Common myeloid progenitor, CD34-positive (primary cell): ENCODE data around the gene PSMG4.

ENCODE experiments used
- CTCF ChIA-PET: fragments of 350-600 bp; sonication (Branson Sonifier 250); formaldehyde crosslinking; loops from one replicate; lab custom pipeline; 2021; ENCODE audit warnings: antibody characterized with exemption; lab: Charles Lee
- POLR2A ChIA-PET: fragments of 350-600 bp; sonication (Branson Sonifier 250); formaldehyde crosslinking; loops from one replicate; lab custom pipeline; 2021; ENCODE audit warnings: antibody characterized with exemption; lab: Charles Lee
- DNase-seq, 3 donors: peaks; one replicate each; pipeline versions ENCODE4 v3.0.0 to v3.0.0-alpha.2; 2013
- H3K27ac ChIP-seq, 2 experiments: 1 replicate in 1 of 2; 2 replicates in 1 of 2; pipeline ENCODE4 v1.7.0; 2013; ENCODE audit warnings: inconsistent platforms in 2 of 2, low read length in 2 of 2, mild to moderate bottlenecking in 2 of 2, low read depth in 1 of 2, moderate library complexity in 1 of 2; ENCODE audit not compliant: severe bottlenecking in 2 of 2, insufficient read depth in 1 of 2, poor library complexity in 1 of 2
- H3K27me3 ChIP-seq, 5 experiments: replicated peaks in 2 of 5; 1 replicate in 3 of 5; 2 replicates in 2 of 5; pipeline versions ENCODE4 v1.6.1 to v1.7.0; 2013; ENCODE audit warnings: low read length in 4 of 5, mild to moderate bottlenecking in 2 of 5, moderate library complexity in 2 of 5, inconsistent platforms in 1 of 5; ENCODE audit not compliant: insufficient read depth in 5 of 5, control insufficient read depth in 4 of 5
- H3K36me3 ChIP-seq, 4 experiments: 1 replicate in 2 of 4; 2 replicates in 2 of 4; pipeline versions ENCODE4 v1.6.1 to v1.7.0; 2013; ENCODE audit warnings: low read length in 3 of 4, control low read depth in 1 of 4, mild to moderate bottlenecking in 1 of 4; ENCODE audit not compliant: control insufficient read depth in 4 of 4, insufficient read depth in 4 of 4
- H3K4me1 ChIP-seq, 4 experiments: 1 replicate in 3 of 4; 2 replicates in 1 of 4; pipeline versions ENCODE4 v1.6.1 to v1.7.1; 2013; ENCODE audit warnings: low read length in 3 of 4, mild to moderate bottlenecking in 3 of 4, control low read depth in 1 of 4, inconsistent platforms in 1 of 4, moderate library complexity in 1 of 4; ENCODE audit not compliant: control insufficient read depth in 4 of 4, insufficient read depth in 4 of 4; ENCODE audit errors: control extremely low read depth in 1 of 4
- H3K4me3 ChIP-seq, 7 experiments: 1 replicate in 4 of 7; 2 replicates in 3 of 7; pipeline versions ENCODE4 v1.5.1 to v1.7.0; 2013; ENCODE audit warnings: mild to moderate bottlenecking in 7 of 7, low read length in 6 of 7, moderate library complexity in 6 of 7, inconsistent platforms in 2 of 7, low read depth in 2 of 7, control low read depth in 1 of 7; ENCODE audit not compliant: insufficient read depth in 4 of 7, control insufficient read depth in 1 of 7; ENCODE audit errors: extremely low read depth in 1 of 7
- H3K9me3 ChIP-seq, 5 experiments: 1 replicate in 4 of 5; 2 replicates in 1 of 5; pipeline versions ENCODE4 v1.6.1 to v1.7.1; 2013; ENCODE audit warnings: low read length in 4 of 5, mild to moderate bottlenecking in 2 of 5, inconsistent platforms in 1 of 5, low read depth in 1 of 5, moderate library complexity in 1 of 5; ENCODE audit not compliant: control insufficient read depth in 4 of 5, insufficient read depth in 2 of 5; ENCODE audit errors: control extremely low read depth in 1 of 5
- WGBS: methylation state at CpG from one replicate; pipeline ENCODE4 v1.1.5; 2013; ENCODE audit not compliant: insufficient coverage; 5-methylcytosine and 5-hydroxymethylcytosine counted together

The PSMG4 gene

DNA sequence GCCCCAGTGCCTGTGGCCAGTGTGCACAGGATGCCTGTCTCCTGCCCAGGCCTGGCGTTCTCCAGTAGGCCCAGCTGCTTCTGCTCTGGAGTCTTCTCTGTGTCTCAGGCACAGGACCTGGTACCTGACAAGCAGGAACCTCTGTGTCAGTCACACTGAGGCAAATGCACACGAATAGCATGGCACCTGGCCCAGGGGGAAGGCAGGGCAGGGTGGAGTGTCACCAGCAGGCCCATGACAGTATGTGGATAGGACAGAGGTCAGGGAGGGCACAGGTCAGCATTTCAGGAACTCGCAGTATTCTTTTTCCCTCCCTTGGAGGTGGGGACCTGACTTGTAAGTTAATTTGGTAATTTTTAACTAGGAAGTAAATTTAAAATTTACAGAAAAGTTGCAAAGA lies 5.6 kb downstream of the PSMG4 start:
- Histone ChIP-seq H3K9me3 (no peaks in the 10 kb centered on the region), H3K4me1 (peaks cover 2 to 23% (median 17%) of the 10 kb centered on the region in 4 experiments), H3K36me3 (peaks cover 7 to 64% (median 39%) of the 10 kb centered on the region in 4 experiments), H3K27ac (no peak overlapping the region), H3K4me3 (no peak overlapping the region), H3K27me3 (no peaks in the 10 kb centered on the region)
- CTCF ChIA-PET: interaction anchor here (1.9 kb wide), 1 partner anchor 13 kb away, joined by 6 read pairs; no protein-coding TSS in a partner anchor
- 91% methylated on average over 3 of the region's 3 CpGs for WGBS
- no peak for DNase-seq
- POLR2A ChIA-PET: no interaction called here

DNA sequence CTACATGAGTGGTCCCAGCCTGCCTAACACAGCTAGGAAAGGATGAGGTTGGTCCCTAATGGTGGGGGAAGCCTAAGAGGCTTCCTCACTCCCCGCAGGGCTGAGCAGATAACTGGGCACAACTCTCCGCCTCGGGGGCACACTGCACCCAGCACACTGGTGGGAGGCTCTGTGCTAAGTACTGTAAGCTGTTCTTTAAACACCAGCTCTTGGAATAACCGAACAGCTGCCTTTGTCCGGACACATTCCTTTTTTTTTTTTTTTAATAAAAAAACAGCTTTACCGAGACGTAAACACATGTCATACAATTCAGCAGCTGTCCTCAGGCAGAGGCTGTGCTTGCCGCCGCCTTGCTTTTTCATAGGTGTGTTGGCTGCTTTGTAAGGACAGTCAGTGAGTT lies 6.9 kb downstream of the PSMG4 start:
- Histone ChIP-seq H3K9me3 (no peaks in the 10 kb centered on the region), H3K4me1 (peaks cover under 1 to 11% (median 5%) of the 10 kb centered on the region in 4 experiments), H3K27me3 (no peaks in the 10 kb centered on the region), H3K36me3 (peaks cover 8 to 77% (median 47%) of the 10 kb centered on the region in 4 experiments), H3K4me3 (no peak overlapping the region), H3K27ac (no peak overlapping the region)
- no peak for DNase-seq
- 85% methylated on average over 8 of the region's 9 CpGs for WGBS
- ChIA-PET POLR2A (no interaction called here), CTCF (interaction anchor here (0.7 to 1.9 kb wide), 2 partner anchors 14 to 600 kb away, joined by 4 to 6 read pairs; no protein-coding TSS in a partner anchor)

DNA sequence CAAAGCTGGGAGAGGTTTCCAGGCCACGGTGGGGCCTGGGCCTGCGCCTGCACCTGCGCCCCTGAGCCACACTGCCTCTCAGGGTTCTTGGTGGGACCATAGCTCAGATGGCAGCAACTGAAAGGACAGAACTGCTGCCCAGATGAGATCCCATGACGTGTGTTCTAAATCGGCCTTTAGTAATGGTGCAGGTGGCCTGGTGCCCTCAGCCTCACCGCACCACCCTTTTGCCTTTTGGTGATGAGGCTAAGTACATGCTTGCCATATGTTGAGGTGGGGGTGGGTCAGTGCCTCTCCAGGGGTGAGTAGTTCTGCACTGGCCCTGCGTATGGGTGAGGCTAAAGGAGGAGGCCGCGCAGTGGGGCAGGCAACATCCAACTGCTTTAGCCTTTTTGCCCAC lies 7.4 kb downstream of the PSMG4 start:
- CTCF ChIA-PET: interaction anchor here (1.9 kb wide), 1 partner anchor 14 kb away, joined by 6 read pairs; no protein-coding TSS in a partner anchor
- Histone ChIP-seq H3K27ac (no peak overlapping the region), H3K36me3 (peaks cover 11 to 79% (median 49%) of the 10 kb centered on the region in 4 experiments), H3K4me1 (peaks cover 0 to 10% (median 1%) of the 10 kb centered on the region in 4 experiments), H3K27me3 (no peaks in the 10 kb centered on the region), H3K4me3 (no peak overlapping the region), H3K9me3 (no peaks in the 10 kb centered on the region)
- WGBS: 81% methylated on average over 9 of the region's 9 CpGs
- no peak for DNase-seq
- POLR2A ChIA-PET: no interaction called here

DNA sequence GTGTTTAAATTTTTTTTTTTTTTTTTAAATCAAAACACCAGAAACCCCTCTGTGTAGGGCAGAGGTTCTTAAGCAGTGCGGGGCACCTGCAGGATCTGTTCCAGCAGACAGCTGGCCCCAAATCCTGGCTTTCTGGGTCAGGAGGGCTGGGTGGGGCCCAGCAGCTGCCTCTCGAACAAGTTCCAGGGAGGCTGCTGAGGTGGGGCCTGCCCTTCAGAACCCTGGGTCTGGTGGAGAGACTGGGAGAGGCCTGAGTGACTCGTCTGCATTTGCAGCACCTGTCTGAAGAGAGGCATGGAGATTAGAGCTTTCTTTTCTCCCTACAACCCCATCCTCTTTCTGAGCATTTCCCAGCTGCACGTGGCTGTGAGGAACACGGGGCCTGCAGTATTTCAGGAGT lies 8.4 kb downstream of the PSMG4 start:
- Histone ChIP-seq H3K27ac (no peak overlapping the region), H3K27me3 (no peaks in the 10 kb centered on the region), H3K4me1 (peaks cover 0 to 2% (median 0%) of the 10 kb centered on the region in 4 experiments), H3K9me3 (no peaks in the 10 kb centered on the region), H3K36me3 (peaks cover 11 to 85% (median 57%) of the 10 kb centered on the region in 4 experiments), H3K4me3 (no peak overlapping the region)
- 93% methylated on average over 3 of the region's 5 CpGs for WGBS
- CTCF ChIA-PET: interaction anchor here (0.9 to 1.0 kb wide), 2 partner anchors 10 to 464 kb away, joined by 3 read pairs; no protein-coding TSS in a partner anchor
- POLR2A ChIA-PET: no interaction called here
- no peak for DNase-seq

DNA sequence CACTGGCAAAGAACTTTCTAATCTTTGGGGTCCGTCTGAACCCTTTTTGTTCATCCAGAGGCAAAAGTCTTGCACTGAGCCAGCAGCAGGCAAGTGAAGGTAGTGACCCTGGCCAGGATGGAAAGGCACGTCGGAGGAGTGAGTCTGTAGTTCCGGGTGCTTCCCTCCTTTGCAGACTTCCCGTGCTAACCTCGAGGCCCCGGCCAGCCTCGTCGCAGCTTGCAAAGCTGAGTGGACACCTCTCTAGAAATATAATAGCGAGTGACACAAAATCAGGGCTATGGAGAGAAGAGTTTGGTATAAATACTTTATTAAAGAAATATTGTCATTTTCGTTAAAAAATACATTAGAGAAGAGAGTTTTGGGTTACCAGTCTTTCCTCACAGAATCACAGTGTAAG lies 9.9 kb downstream of the PSMG4 start:
- WGBS: 97% methylated on average over 5 of the region's 11 CpGs

DNA sequence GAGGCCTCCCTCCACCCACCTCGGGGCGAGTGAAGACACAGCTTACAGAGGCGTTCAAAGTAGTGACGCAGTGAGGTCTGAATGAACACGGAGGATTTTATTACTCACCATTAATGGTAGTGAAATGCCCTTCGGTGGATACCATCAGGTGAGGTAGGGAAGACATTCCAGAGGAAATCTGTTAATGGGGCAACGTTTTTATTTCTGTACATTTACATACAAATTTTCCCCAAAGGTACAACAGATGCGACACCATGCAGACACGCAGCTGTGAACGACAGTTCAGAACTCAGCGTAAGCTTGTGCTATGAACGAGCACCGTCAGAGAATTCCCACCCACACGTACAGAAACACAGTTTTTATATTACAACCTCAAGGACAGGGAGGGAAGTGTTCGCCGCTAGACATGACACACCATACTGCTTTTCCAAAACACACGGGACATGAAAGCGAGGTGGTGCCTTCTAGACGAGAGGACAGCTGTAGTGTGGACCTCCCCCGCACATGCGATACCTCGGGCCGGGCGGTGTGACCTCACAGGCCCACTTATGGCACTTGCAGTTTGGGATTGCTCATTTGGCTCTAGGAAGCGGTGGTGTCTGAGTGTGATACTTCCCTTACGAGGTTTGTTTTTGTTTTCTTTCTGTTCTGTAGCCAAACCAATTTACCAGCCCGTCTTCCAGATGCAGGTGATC lies 10.7 kb downstream of the PSMG4 start:
- Histone ChIP-seq H3K36me3 (peaks cover 5 to 87% (median 56%) of the 10 kb centered on the region in 4 experiments), H3K27me3 (no peaks in the 10 kb centered on the region), H3K9me3 (no peaks in the 10 kb centered on the region), H3K27ac (no peak overlapping the region), H3K4me1 (no peaks in the 10 kb centered on the region), H3K4me3 (no peak overlapping the region)
- 95% methylated on average over 20 of the region's 27 CpGs for WGBS
- ChIA-PET POLR2A (no interaction called here), CTCF (interaction anchor here (1.5 to 1.8 kb wide), 2 partner anchors 8 to 27 kb away, joined by 3 to 5 read pairs; no protein-coding TSS in a partner anchor)
- DNase-seq: no peak

More for the DNA sequence above, 9.9 kb downstream of the PSMG4 start:
- DNase-seq: no peak
- Histone ChIP-seq H3K4me3 (no peak overlapping the region), H3K4me1 (no peaks in the 10 kb centered on the region), H3K27ac (no peak overlapping the region), H3K36me3 (peaks cover 9 to 88% (median 61%) of the 10 kb centered on the region in 4 experiments), H3K9me3 (no peaks in the 10 kb centered on the region), H3K27me3 (no peaks in the 10 kb centered on the region)
- ChIA-PET POLR2A (no interaction called here), CTCF (interaction anchor here (1.8 kb wide), 1 partner anchor 27 kb away, joined by 3 read pairs; no protein-coding TSS in a partner anchor)

DNA sequence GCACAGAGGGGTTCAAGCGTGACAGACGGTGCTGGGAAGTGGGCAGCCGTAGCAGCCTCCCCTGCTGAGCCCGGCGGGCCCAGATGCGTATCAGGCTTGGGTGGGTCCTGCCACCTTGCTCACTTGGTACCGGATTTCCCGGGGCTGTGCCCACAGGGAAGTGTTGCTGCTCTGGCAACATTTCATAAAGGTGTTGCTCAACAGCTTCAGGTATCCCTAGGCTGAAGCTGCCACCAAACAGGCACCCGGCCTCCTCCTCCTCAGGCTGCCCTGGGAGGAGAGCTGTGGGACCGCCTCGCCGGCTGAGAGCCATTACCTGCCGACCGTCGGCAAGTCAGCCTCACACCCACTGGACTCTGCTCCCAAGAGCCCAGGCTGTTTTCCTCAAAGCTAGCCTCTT lies 11.5 kb downstream of the PSMG4 start:
- no peak for DNase-seq
- Histone ChIP-seq H3K36me3 (peaks cover 5 to 79% (median 49%) of the 10 kb centered on the region in 4 experiments), H3K4me3 (no peak overlapping the region), H3K27me3 (no peaks in the 10 kb centered on the region), H3K9me3 (no peaks in the 10 kb centered on the region), H3K27ac (no peak overlapping the region), H3K4me1 (no peaks in the 10 kb centered on the region)
- WGBS: 99% methylated on average over 8 of the region's 15 CpGs
- CTCF ChIA-PET: interaction anchor here (1.5 to 1.7 kb wide), 2 partner anchors 9 to 12 kb away, joined by 5 to 6 read pairs; no protein-coding TSS in a partner anchor
- POLR2A ChIA-PET: no interaction called here
